NCI-H2081 (cell line): ENCODE results near the gene CD53.

Experiments used
- DNase-seq, 2 experiments: peaks; one replicate each; lab custom pipeline; 2025; lab: John Stamatoyannopoulos, UW

The CD53 gene

DNA sequence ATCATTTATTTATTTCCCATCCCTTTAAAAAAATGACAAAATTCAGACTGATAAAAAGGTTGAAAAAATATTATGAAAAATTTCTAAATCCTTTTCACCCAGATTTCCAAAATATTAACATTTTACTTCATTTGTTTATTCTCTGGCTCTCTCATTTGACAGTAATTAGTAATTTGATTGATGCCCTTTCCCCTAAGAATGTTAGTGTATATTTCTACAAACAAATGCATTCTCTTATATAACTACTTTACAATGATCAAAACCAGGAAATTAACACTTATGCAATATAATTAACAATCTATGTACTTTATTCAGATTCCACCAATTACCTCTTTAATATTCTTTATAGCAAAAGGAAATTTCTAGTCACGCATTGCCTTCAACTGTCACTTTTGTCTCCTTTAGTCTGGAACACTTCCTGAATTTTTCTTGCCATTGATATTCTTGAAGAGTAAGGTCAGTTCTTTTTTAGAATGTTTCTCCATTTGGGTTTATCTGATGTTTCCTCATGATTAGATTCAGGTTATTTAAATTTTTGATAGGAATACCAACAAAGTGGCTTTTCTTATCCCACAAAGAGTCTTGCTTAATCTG lies 3.9 kb downstream of the CD53 start:
- no peak for DNase-seq

DNA sequence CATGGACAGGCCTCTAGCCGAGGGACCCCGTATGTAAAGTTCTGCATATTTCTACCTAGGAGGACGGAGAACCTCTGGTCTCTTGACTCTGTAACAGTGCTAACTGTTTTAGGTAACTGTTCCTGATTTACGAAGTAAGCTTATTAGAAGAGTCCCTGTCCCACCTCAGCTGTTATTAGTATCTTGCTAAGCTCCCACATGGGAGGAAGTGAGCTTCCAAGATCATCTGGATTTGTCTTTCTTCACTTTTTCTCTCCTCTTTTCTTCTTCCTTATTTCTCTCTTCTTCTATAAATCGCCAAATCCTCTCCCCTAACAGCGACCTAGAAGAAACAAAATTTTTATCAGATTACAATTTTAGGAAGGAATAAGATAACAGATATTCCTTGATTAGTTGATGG lies 4.4 kb downstream of the CD53 start:
- no peak for DNase-seq

DNA sequence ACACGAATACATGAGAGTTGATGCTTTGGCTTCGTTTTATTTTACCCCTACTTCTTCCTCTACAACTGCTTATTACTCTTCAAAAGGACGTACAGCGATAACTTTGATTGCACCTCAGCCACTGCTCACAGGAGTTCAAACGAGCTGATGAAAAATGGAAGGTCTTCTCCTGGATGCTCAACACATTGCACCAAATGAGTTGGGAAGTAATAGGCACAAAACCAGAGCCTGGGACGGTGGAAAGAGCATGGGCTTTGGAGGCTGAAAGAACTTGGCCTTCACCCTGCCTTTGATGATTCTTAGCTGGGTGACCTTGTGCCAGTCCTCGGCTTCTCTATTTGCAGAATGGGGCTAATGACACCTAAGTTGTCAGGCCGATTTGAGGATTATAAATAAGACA lies 4.8 kb downstream of the CD53 start:
- no peak for DNase-seq

DNA sequence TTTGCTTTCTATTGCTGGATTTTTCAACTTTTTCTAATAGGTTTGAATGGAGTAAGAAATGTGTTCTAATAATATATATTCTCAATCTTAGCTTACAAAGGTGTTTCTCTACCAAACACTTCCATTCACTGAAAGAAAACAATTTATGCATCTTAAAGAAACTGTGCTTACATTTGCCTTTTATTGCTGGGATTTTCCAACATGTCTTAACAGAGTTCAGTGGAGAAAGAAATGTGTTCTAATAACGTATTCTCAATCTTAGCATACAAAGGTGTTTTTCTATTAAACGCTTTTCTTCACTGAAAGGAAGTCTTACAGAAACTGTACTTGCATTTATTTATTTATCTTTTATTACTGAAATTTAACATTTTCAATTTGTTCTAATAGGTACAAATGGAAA lies 5.6 kb downstream of the CD53 start:
- no peak for DNase-seq

DNA sequence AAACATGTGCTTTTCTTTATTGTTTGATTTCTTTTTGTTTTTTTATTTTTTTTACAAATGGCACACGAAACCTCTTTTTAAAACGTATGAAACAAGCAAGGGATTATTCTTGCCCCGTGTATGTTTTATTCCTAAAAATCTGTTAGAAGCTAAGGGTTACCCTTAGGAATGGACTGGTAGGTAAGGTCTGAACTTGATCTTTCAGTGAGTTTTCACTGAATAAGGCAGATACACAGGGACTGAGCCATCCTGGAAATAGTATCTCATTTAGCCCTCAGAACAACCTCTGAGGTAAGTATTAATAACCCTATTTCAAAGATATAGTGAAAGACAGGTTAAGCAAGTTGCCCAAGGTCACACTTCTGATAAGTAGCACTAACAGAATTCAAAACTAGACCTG lies 6.0 kb downstream of the CD53 start:
- DNase-seq, result no peak

DNA sequence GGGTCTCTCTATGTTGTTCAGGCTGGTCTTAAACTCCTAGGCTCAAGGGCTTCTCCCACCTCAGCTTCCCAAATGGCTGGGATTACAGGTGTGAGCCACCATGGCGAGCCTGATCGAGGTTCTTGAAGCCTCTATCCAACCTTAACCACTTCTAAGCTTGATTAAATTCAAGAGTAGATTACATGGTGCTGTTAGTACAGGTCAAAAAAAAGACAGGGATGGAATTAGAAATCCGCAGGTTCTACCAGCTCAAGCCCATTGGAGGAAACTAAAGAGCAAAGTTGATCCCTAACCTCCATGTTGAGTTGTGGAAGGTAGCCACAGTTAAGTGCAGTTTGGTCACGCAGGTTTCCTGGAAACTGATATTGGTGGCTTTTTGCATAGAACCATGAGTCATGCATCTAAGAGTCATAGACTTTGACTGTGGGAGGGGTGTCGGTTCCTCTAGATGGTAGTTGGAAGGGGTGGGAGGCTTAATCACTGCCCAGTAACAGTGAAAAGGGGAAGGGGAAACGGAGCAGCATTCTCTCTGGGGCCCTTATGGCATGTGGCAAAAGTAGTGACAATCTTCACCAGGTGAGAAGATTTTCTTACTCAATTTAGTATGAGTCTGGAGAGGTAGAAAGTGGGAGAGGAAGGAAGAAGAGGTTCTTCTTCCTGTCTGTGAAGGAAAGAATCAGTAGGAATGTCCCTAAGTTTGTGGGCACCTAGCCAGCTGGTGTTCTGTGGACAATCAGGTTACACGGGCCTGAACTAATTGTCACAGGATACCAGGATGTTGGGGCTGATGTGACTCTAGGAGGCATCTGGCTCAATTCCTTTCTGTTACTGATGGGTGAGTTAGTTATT lies 7.0 kb downstream of the CD53 start:
- no peak for DNase-seq

DNA sequence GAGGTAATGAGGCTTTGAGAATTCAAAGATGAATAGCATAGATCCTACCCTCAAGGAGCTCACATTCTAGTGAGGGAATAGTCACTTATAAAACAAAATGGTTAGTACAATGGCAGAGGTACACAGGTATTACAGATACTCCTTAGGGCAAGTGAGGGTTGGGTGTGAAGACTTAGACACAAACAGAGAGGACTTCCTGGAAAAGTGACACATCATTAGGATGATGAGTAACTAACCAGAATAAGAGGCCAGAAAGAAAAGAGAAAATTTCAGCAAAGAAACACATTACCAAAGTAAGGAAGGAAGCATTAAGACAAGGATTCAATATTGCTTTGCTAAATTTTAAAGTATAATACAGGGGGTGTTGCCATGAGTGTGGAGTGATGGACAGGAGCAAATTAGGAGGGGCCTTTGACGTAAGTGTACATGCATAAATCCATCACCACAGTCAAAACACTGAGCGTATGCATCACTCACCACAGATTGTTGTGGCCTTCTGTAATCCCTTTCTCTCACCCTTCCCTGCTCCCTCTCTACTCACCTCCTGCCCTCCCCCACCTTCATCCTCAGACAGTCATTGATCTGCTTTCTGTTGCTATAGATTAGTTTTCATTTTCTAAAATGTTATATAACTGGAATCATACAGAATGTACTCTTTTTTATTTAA lies 7.9 kb downstream of the CD53 start:
- DNase-seq, result no peak

DNA sequence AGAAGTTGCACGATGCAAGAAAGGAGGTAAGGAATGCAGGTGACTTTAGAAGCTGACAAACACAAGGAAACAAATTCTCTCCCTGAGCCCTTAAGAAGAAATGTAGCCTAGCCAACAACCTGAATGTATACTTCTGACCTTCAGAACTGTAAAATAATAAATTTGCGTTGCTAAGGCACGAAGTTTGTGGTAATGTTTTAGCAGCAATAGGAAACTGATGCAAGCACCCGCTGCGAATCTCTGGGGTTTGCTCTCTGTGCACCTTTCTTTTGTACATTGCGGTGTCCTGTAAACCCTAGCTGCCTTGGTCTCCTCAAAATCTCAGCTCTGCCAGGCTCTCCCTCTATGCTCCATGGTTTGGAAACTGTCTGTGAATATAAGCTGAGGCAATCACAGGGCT lies 15.1 kb downstream of the CD53 start:
- DNase-seq, result no peak

DNA sequence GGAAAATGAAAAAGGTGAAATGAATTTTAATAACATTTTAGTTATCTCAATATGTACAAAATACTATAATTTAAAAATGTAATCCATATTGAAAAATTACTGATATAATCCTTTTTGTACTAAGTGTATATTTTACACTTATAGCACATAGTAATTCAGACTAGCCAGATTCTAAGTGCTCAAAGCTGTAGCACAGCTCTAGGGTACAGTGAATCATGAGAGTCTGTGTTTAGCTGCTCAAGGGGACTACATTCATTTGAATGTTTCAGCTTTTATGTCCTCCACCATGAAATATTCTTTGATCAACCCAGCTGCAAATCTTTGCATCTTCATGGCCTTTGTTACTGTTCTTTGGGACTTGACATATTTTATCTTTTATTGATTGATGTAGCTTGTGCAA lies 15.7 kb downstream of the CD53 start:
- no peak for DNase-seq

DNA sequence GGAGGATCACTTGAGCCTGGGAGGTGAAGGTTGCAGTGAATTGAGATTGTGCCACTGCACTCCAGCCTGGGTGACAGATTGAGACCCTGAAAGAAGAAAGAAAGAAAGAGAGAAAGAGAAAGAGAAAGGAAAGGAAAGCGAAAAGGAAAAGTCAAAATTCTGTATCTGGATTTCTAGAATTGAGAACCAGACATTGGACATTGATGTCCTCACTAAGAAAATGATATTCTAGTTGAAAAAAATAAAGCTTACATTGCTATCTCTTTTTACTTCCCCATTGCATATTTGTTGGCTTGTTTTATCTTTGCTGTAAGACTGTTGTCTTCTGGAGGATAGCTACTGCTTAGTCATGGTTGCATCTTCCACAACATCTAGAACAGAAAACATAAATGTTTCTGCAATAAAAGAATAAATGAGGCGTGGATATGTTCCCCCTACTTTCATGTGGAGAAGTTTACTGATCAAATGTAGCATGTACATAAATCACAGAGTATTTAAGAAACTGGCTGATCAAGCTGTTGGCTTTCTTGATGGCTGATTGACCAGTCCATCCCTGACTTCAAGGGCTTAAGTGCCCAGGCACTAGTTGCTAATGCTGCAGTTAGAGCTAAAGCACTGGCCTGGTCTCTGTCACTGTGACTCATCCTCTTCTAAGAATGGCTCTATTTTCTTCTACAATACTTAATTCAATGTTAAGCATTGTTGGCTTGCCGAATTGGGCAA lies 17.7 kb downstream of the CD53 start:
- no peak for DNase-seq

DNA sequence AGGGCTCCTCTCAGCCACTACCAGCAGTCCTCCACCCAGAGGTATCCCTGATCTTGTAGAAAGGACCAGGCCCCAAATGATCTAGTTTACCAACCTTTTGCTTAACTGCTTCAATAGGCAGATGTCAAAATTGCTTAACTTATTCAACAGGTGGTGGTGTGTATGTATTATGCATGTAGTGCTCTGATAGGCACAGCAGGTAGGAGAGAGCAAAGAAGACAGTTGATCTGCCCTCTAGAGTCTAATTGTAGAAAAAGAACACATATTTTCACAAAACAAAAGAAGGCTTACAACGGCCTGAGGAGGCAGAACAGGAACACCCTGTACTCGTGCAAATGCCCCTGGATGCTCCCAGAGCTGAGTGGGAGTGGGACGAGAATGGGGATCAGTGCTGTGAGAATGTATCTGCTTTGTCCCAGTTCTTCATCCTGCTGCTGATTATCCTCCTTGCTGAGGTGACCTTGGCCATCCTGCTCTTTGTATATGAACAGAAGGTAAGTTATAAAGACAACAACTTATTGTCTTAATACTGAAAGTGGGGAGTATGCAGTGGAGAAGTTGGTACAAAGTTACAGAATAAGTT lies 21.1 kb downstream of the CD53 start:
- no peak for DNase-seq

DNA sequence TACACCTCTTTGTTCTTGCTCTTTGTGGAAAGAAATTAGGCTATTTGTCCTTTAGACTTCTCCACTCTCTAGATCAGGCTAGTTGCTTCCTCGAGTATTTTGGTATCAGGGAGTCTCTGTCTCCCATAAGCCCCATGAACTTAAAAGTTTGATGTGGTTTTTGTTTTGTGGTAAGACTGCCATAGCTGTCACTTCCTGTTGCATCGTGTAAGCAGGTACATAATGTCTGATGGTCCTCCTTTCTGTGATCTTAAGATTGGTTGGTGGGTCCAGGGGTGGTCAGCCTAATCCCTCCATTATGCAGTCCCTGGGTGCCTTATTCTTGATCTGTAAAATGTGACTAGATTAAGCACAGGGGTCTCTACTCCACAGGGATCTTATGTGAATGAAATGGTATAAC lies 23.1 kb downstream of the CD53 start:
- DNase-seq, result no peak

DNA sequence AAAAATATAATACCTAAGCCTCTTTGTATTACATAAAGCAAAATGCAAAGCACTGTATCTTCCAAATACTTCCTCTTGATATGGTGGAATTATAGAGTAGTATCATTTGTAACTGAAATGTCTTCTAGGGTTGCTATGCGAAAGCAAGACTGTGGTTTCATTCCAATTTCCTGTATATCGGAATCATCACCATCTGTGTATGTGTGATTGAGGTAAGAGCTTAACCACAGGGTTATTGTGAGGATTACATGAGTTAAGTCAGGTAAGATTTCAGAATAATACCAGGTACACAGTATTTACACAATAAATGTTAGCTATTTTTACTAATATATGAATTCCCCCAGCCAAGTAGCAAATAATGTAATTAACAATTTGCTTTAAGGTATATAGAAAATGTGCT lies 24.7 kb downstream of the CD53 start:
- DNase-seq, result no peak

DNA sequence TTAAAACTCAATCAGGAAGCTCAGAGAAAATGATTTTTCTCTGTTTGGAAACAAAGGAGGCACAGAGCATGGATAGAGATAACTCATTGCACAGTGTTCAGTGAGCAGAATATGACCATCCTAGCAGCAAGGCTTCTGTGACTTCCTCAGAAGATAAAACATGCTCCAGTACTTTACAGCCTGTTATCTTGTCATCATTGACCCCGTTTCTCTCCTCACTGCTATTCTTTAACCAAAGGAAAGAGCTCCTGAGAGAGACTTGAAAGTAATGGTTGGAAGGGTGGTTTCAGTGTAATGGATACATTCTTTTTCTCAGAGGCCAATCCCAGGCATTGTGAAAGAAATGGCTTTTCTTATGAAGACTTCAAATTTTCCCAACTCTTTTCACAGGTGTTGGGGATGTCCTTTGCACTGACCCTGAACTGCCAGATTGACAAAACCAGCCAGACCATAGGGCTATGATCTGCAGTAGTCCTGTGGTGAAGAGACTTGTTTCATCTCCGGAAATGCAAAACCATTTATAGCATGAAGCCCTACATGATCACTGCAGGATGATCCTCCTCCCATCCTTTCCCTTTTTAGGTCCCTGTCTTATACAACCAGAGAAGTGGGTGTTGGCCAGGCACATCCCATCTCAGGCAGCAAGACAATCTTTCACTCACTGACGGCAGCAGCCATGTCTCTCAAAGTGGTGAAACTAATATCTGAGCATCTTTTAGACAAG lies 25.9 kb downstream of the CD53 start:
- no peak for DNase-seq

DNA sequence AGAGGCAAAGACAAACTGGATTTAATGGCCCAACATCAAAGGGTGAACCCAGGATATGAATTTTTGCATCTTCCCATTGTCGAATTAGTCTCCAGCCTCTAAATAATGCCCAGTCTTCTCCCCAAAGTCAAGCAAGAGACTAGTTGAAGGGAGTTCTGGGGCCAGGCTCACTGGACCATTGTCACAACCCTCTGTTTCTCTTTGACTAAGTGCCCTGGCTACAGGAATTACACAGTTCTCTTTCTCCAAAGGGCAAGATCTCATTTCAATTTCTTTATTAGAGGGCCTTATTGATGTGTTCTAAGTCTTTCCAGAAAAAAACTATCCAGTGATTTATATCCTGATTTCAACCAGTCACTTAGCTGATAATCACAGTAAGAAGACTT lies 26.5 kb downstream of the CD53 start:
- no peak for DNase-seq

DNA sequence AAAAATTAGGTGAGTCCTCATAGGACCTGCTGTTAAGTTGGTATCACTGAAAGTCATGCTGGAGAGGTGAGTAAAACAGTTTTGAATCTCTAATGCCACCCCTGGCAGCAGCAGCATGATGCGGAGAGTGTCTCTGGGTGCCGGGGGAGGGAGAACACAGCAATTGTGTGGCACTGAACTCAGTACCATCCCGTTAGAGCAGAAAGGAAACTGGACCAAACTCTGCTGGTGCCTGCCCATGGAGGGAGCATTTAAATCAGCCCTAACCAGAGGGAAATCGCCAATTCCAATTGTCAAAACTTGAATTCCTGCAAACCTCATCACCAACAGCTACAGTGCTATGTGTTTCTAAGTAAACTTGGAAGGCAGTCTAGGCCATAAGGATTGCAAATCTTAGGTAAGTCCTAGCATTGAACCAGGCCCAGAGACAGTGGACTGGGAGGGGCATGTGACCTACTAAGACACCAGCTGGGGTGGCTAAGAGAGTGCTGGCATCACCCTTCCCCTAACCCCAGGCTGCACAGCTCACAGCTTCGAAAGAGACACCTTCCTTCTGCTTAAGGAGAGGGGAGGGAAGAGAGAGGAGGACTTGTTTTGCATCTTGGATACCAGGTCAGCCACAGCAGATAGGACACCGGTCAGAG lies 30.0 kb downstream of the CD53 start:
- no peak for DNase-seq

DNA sequence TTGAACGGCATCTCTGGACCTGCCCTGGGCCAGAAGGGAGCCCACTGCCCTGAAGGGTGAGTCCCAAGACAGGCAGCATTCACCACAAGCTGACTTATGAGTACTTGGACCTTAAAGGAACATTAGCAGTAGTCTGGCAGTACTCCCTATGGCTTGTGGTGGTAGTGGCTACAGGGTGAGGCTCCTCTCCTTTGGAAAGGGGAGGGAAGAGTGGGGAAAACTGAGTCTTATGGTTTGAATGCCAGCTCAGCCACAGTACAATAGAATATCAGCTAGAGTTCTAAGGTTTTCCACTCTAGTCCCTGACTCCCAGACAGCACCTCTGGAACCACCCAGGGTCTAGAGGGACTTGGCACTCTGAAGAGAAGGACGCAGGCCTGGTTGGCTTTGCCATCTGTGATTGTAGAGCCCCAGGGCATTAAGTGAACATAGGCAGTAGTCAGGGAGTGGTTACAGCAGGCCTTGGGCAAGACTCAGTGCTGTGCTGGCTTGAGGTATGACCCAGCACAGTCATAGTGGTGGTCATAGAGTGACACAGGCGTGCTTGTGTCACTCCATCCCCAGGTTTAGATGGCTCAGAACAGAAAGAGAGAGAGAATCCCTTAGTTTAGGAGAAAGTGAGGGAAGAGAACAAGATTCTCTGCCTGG lies 31.0 kb downstream of the CD53 start:
- no peak for DNase-seq

DNA sequence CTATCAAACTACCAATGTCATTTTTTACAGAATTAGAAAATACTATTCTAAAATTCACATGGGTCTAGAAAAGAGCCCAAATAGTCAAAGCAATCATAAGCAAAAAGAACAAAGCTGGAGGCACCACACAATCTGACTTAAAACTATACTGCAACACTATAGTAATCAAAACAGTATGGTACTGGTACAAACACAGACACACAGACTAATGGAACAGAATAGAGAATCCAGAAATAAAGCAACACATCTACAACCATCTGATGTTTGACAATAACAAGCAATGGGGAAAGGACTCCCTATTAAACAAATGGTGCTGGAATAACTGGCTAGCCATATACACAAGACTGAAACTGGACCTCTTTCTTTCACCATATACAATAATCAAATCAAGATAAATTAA lies 39.8 kb downstream of the CD53 start:
- DNase-seq, result no peak

DNA sequence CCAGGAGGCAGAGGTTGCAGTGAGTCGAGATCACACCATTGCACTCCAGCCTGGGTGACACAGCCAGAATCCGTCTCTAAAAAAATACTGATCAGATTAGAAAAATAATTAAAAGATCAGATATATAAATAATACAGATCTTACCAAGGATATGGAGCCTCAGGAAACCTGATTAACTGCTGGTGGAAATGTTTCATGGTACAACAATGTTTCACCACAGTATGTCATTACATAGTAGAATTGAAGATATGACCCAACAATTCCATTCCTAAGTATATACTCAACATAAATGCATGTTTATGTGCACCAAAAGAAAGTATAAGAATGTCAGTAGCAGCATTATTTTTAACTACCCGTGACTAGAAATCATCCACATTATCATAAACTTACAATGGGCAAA lies 41.7 kb downstream of the CD53 start:
- DNase-seq, result no peak

DNA sequence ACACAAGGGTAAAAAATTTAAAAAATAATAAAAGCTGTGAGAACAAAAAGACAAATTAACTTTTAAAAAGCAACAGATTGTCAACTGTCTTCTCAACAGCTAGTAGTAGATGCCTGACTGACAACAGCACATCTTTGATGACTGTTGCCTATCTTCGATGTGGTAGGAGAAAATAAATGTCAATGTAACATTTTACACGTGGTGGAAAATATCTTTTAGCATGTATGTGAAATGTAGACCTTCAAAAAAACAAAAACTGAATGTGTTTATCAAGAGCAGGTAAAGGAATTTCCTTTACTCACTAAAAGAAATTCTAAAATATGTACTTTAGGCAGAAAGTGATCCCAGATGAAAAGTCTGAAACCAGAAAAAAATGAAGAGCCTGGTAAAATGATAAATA lies 42.9 kb downstream of the CD53 start:
- DNase-seq, result no peak

DNA sequence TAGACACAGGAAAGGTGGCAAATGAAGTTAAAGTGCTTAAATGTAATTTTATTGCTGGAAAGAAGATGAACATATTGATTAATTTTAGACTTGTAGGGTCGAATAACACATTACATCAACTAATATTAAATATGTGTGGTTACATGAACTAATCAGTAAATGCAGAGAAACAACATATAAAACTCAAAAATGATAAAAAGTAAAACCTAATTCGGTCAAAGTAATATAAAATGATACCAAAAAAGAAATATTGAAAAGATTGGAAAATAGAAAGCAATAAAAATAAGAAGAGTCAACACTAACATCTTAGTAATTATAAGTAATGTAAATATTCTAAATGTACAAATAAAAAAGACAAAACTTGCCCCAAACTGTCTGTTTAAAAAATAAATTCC lies 43.3 kb downstream of the CD53 start:
- DNase-seq, result no peak
